Measurements from ENCODE around the gene POLR3K. TPM values are rescaled to one million over a fixed set of nuclear protein-coding genes. Genes with fewer than 3 reads are reported as not detected.
A peak's percentile ranks its signal among the peaks of the same experiment; 100 is the strongest.

POLR3K gene
- total and polyA plus RNA-seq, 11 donors, result 4.1 to 20.3 (median 11.5) TPM

- Histone ChIP-seq H3K27ac (peak overlapping the region in 11 of 12 donors; percentile 87 to 98 (median 95)), H3K4me1 (peaks cover 5 to 93% (median 83%) of the 10 kb centered on the region in 12 donors), H3K9me3 (no peaks in the 10 kb centered on the region), H3K4me3 (peak overlapping the region in 11 of 12 donors; percentile 63 to 98 (median 77)), H3K36me3 (no peaks in the 10 kb centered on the region), H3K27me3 (peaks cover 0 to 31% (median 0%) of the 10 kb centered on the region in 9 donors)
- no peak for ATAC-seq
- DNase-seq, result no peak
- 43 to 70% (median 62%) methylated on average over 4 to 5 of the region's 5 CpGs for WGBS, 4 donors
- intact Hi-C loops (cut with DNase I), result no loop called here
- TF ChIP-seq CTCF (IDR thresholded peaks at IDR 0.05) (no peak), POLR2A (IDR thresholded peaks at IDR 0.05) (no peak)
Observed at GRCh38 chr16:71210-71539, 17.8 kb upstream of the POLR3K start.

- Histone ChIP-seq H3K4me1 (peaks cover 5 to 82% (median 72%) of the 10 kb centered on the region in 12 donors), H3K27ac (peak overlapping the region in 3 of 12 donors; percentile 5 to 92 (median 17)), H3K36me3 (peaks cover 0 to 10% (median 7%) of the 10 kb centered on the region in 9 donors), H3K9me3 (no peaks in the 10 kb centered on the region), H3K27me3 (peaks cover 0 to 31% (median 0%) of the 10 kb centered on the region in 9 donors), H3K4me3 (no peak overlapping the region)
- no peak for ATAC-seq
- 56 to 83% (median 62%) methylated on average over 8 of the region's 8 CpGs for WGBS, 4 donors
- intact Hi-C loops (cut with DNase I), result no loop called here
- peak in 1 of 5 donors; percentile 47 for DNase-seq
- no peak for TF ChIP-seq POLR2A (IDR thresholded peaks at IDR 0.05)
- no peak for TF ChIP-seq CTCF (IDR thresholded peaks at IDR 0.05)
Observed at GRCh38 chr16:69181-69580, 15.8 kb upstream of the POLR3K start.

- H3K27ac ChIP-seq, result peak overlapping the region in 5 of 12 donors; percentile 13 to 53 (median 32)
- TF ChIP-seq CTCF (IDR thresholded peaks at IDR 0.05) (no peak), POLR2A (IDR thresholded peaks at IDR 0.05) (no peak)
- DNase-seq (peak in 2 of 5 donors; percentile 27 to 55), ATAC-seq (no peak)
- peaks cover 5 to 72% (median 62%) of the 10 kb centered on the region in 12 donors for H3K4me1 ChIP-seq
- no peaks in the 10 kb centered on the region for H3K9me3 ChIP-seq
- H3K4me3 ChIP-seq, result no peak overlapping the region
- peaks cover 0 to 20% (median 17%) of the 10 kb centered on the region in 9 donors for H3K36me3 ChIP-seq
- peaks cover 0 to 21% (median 0%) of the 10 kb centered on the region in 9 donors for H3K27me3 ChIP-seq
- WGBS, 4 donors, result 75 to 80% (median 78%) methylated on average over 19 to 27 of the region's 27 CpGs
- intact Hi-C loops (cut with DNase I), result loop anchor here in 2 of 10 donors (2.0 kb wide), 1 partner anchor 29 kb away; no protein-coding TSS in a partner anchor
Observed at GRCh38 chr16:67884-68789, 14.7 kb upstream of the POLR3K start.

- 69 to 78% (median 70%) methylated on average over 10 of the region's 10 CpGs for WGBS, 4 donors
- TF ChIP-seq CTCF (IDR thresholded peaks at IDR 0.05), result no peak
- no peak for TF ChIP-seq POLR2A (IDR thresholded peaks at IDR 0.05)
Observed at GRCh38 chr16:67183-67791, 13.9 kb upstream of the POLR3K start.

More at GRCh38 chr16:67183-67791, 13.9 kb upstream of the POLR3K start:
- ATAC-seq (no peak), DNase-seq (peak in 2 of 5 donors; percentile 55 to 59)
- Histone ChIP-seq H3K27ac (peak overlapping the region in 3 of 12 donors; percentile 32 to 53 (median 43)), H3K4me3 (no peak overlapping the region), H3K36me3 (peaks cover 0 to 29% (median 25%) of the 10 kb centered on the region in 9 donors), H3K27me3 (peaks cover 0 to 15% (median 0%) of the 10 kb centered on the region in 9 donors), H3K9me3 (no peaks in the 10 kb centered on the region), H3K4me1 (peaks cover 5 to 66% (median 56%) of the 10 kb centered on the region in 12 donors)
- intact Hi-C loops (cut with DNase I), result loop anchor here in 2 of 10 donors (2.0 kb wide), 1 partner anchor 30 kb away; no protein-coding TSS in a partner anchor
